ENCODE data around the gene PHACTR1. TPM values are rescaled to one million over a fixed set of nuclear protein-coding genes. Genes with fewer than 3 reads are reported as not detected.
"Not testable (repeated sequence)": the region's sequence is repeated elsewhere in the genome, so short reads cannot be mapped to it uniquely, and the experiment has no call there.

PHACTR1 gene
- total and polyA plus RNA-seq, 2 experiments from 2014 or later = 11.2 to 33.9 TPM

- H3K9me3 ChIP-seq (ENCODE audit: low read depth) = no peaks in the 10 kb centered on the region
- H3K36me3 ChIP-seq = no peaks in the 10 kb centered on the region
- no peak for DNase-seq (ENCODE audit: low read depth in 1 of 2, low spot score in 1 of 2)
- no peak overlapping the region for H3K4me3 ChIP-seq
- no peak overlapping the region for H3K27ac ChIP-seq
- H3K27me3 ChIP-seq = no peaks in the 10 kb centered on the region
- TF ChIP-seq, protein P1, sequence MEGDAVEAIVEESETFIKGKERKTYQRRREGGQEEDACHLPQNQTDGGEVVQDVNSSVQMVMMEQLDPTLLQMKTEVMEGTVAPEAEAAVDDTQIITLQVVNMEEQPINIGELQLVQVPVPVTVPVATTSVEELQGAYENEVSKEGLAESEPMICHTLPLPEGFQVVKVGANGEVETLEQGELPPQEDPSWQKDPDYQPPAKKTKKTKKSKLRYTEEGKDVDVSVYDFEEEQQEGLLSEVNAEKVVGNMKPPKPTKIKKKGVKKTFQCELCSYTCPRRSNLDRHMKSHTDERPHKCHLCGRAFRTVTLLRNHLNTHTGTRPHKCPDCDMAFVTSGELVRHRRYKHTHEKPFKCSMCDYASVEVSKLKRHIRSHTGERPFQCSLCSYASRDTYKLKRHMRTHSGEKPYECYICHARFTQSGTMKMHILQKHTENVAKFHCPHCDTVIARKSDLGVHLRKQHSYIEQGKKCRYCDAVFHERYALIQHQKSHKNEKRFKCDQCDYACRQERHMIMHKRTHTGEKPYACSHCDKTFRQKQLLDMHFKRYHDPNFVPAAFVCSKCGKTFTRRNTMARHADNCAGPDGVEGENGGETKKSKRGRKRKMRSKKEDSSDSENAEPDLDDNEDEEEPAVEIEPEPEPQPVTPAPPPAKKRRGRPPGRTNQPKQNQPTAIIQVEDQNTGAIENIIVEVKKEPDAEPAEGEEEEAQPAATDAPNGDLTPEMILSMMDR (IDR thresholded peaks at IDR 0.05; ENCODE audit: low read depth, low read length) = no peak
- H3K4me1 ChIP-seq (ENCODE audit: low read depth) = no peaks in the 10 kb centered on the region
Observed at GRCh38 chr6:13157293-13157692, 440.7 kb downstream of the PHACTR1 start.

- no peaks in the 10 kb centered on the region for H3K9me3 ChIP-seq (ENCODE audit: low read depth)
- TF ChIP-seq, protein P1 (IDR thresholded peaks at IDR 0.05; ENCODE audit: low read depth, low read length) = no peak
- DNase-seq (ENCODE audit: low read depth in 1 of 2, low spot score in 1 of 2) = peak in 1 of 2 donors; percentile 15
- no peaks in the 10 kb centered on the region for H3K27me3 ChIP-seq
- H3K36me3 ChIP-seq = no peaks in the 10 kb centered on the region
- no peak overlapping the region for H3K27ac ChIP-seq
- no peak overlapping the region for H3K4me3 ChIP-seq
- H3K4me1 ChIP-seq (ENCODE audit: low read depth) = no peaks in the 10 kb centered on the region
Observed at GRCh38 chr6:13159300-13159699, 442.7 kb downstream of the PHACTR1 start.

- H3K9me3 ChIP-seq (ENCODE audit: low read depth); H3K27ac ChIP-seq; DNase-seq (ENCODE audit: low read depth in 1 of 2, low spot score in 1 of 2); H3K27me3 ChIP-seq; H3K4me3 ChIP-seq; H3K36me3 ChIP-seq; H3K4me1 ChIP-seq (ENCODE audit: low read depth): not testable (repeated sequence)
Observed at GRCh38 chr6:13159822-13160221, 443.3 kb downstream of the PHACTR1 start.

GRCh38 chr6:13163161-13163944 lies 446.8 kb downstream of the PHACTR1 start:
- no peaks in the 10 kb centered on the region for H3K27me3 ChIP-seq
- no peaks in the 10 kb centered on the region for H3K4me1 ChIP-seq (ENCODE audit: low read depth)
- no peak for DNase-seq (ENCODE audit: low read depth in 1 of 2, low spot score in 1 of 2)
- no peaks in the 10 kb centered on the region for H3K9me3 ChIP-seq (ENCODE audit: low read depth)
- H3K36me3 ChIP-seq = no peaks in the 10 kb centered on the region
- TF ChIP-seq, protein P1 (IDR thresholded peaks at IDR 0.05; ENCODE audit: low read depth, low read length) = no peak
- H3K4me3 ChIP-seq = no peak overlapping the region
- no peak overlapping the region for H3K27ac ChIP-seq

DNA sequence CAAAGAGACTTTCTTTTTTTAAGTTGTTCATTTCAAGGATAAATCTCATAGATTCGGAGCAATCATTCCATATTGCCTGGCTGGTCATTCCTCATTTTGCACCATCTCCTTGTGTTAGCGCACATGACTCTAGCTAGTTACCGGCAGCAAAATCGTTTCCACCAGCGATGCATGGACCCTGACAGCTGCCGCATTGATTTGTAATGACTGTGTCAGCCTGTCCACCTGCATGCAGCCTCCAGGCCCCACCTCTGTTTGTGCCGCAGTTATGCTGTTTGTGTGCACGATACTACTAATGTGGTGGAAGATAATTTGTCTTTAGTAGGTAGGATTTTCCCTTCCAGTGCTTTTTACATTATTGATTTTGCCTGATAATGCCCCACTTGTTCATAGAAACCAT lies 447.7 kb downstream of the PHACTR1 start:
- Histone ChIP-seq H3K27me3 (no peaks in the 10 kb centered on the region), H3K36me3 (no peaks in the 10 kb centered on the region), H3K9me3 (ENCODE audit: low read depth) (no peaks in the 10 kb centered on the region), H3K4me1 (ENCODE audit: low read depth) (no peaks in the 10 kb centered on the region), H3K27ac (no peak overlapping the region), H3K4me3 (no peak overlapping the region)
- DNase-seq (ENCODE audit: low read depth in 1 of 2, low spot score in 1 of 2) = no peak
- TF ChIP-seq, protein P1 (IDR thresholded peaks at IDR 0.05; ENCODE audit: low read depth, low read length) = no peak

DNA sequence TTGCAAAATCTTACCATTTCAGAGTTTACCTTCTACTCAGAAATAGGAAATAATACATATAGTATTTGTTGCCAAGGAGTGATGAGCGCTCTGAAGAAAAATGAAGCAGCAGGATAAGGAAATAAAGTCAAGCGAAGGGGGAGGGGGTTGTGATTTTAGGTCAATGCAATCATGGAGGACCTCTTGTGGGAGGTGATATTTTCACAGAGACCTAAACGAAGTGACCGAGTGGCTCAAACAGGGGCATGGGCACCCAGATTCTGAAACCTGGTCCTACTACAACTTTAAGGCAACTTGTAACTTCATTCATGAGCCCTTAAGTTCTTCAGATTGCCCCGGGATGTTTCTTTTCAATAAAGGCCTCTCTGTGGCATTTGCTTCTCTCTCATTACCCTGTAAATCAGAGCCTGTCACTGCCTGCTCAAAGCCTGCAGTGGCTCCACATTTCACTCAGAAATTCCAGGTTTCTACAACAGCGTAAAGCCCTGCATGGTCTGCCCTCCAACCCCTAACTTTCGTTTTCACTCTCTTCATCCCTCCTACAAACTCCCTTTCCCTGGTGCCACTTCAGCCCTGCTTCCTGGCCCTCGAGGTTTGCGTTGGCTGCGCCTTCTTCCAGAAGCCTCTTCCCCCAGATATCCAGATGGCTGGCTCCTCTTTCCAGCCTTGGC lies 449.1 kb downstream of the PHACTR1 start:
- Histone ChIP-seq H3K27me3 (no peaks in the 10 kb centered on the region), H3K4me1 (ENCODE audit: low read depth) (no peaks in the 10 kb centered on the region), H3K4me3 (no peak overlapping the region), H3K9me3 (ENCODE audit: low read depth) (no peaks in the 10 kb centered on the region), H3K27ac (no peak overlapping the region), H3K36me3 (no peaks in the 10 kb centered on the region)
- TF ChIP-seq, protein P1 (IDR thresholded peaks at IDR 0.05; ENCODE audit: low read depth, low read length) = no peak
- DNase-seq (ENCODE audit: low read depth in 1 of 2, low spot score in 1 of 2) = no peak
